SJSA1 (cell line): ENCODE data around the gene ZFYVE28. TPM values are rescaled to one million over a fixed set of nuclear protein-coding genes. Genes with fewer than 3 reads are reported as not detected.

Experiments
- DNase-seq, 2 experiments: peaks; one replicate each; pipeline ENCODE4 v3.0.0-alpha.2; 2015 to 2020; ENCODE audit warnings: low spot score in 2 of 2, low read depth in 1 of 2
- H3K27ac ChIP-seq: fragments of 250-450 bp; sonication (Bioruptor Pico); 2 replicates; pipeline ENCODE4 v1.5.1; 2020; ENCODE audit warnings: mild to moderate bottlenecking, moderate library complexity
- H3K27me3 ChIP-seq: fragments of 250-450 bp; sonication (Bioruptor Pico); replicated peaks from 2 replicates; pipeline ENCODE4 v1.5.1; 2020; ENCODE audit warnings: mild to moderate bottlenecking, moderate library complexity
- H3K36me3 ChIP-seq: fragments of 250-450 bp; sonication (Bioruptor Pico); 2 replicates; pipeline ENCODE4 v1.5.1; 2020; ENCODE audit warnings: mild to moderate bottlenecking
- H3K4me1 ChIP-seq: fragments of 250-450 bp; sonication (Bioruptor Pico); replicated peaks from 2 replicates; pipeline ENCODE4 v1.6.1; 2021; ENCODE audit warnings: mild to moderate bottlenecking
- H3K4me3 ChIP-seq: fragments of 250-450 bp; sonication (Bioruptor Pico); 2 replicates; pipeline ENCODE4 v1.5.1; 2020; ENCODE audit warnings: mild to moderate bottlenecking
- H3K9me3 ChIP-seq: fragments of 250-450 bp; sonication (Bioruptor Pico); replicated peaks from 2 replicates; pipeline ENCODE4 v1.5.1; 2020; ENCODE audit warnings: mild to moderate bottlenecking
- total RNA-seq: library from RNA; depleted of rRNA; stranded (reverse); fragments of >200 nt; shearing (Covaris generic); gene quantifications from 2 replicates; pipeline ENCODE4 v1.2.3, GENCODE V29; 2014

The ZFYVE28 gene
- total RNA-seq, 1 experiment from 2014 or later, result 0.11 TPM

DNA sequence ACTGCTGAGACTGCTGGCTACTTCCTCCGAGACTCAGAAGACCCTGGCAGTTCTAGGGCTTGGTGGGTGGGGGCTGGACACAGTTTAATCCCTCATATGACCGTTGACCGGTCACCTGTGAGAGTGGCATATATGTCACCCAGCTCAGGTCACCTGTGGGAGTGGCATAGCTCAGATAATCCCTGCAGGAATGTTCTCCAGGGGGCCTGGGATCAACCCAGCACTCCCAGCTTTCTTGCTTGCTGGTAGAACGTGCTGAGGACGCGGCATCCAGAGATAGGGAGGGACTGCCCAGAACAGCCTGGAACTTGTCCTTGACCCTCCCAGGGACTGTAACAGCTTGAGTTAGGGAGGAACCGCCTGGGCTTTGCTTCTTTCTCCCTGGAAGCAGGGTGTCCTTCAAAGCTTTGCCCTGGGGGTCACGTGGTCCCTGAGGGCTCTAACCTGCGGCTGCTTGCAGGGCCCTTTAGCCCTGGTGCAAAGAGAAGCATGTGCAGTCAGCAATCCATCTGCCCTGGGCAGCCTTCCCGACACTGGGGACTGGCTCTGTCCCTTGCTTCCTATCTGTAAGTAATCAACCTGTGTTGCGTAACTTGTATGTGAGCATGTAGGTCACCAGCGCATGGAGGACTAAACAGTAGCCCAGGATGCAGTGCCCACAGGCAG lies 55.3 kb downstream of the ZFYVE28 start:
- Histone ChIP-seq H3K27me3 (no peaks in the 10 kb centered on the region), H3K4me3 (no peak overlapping the region), H3K36me3 (no peaks in the 10 kb centered on the region), H3K27ac (no peak overlapping the region), H3K9me3 (no peaks in the 10 kb centered on the region), H3K4me1 (no peaks in the 10 kb centered on the region)
- no peak for DNase-seq

GRCh38 chr4:2362266-2363055 lies 56.0 kb downstream of the ZFYVE28 start:
- DNase-seq, result no peak
- Histone ChIP-seq H3K9me3 (no peaks in the 10 kb centered on the region), H3K36me3 (no peaks in the 10 kb centered on the region), H3K4me1 (no peaks in the 10 kb centered on the region), H3K27ac (no peak overlapping the region), H3K4me3 (no peak overlapping the region), H3K27me3 (no peaks in the 10 kb centered on the region)

DNA sequence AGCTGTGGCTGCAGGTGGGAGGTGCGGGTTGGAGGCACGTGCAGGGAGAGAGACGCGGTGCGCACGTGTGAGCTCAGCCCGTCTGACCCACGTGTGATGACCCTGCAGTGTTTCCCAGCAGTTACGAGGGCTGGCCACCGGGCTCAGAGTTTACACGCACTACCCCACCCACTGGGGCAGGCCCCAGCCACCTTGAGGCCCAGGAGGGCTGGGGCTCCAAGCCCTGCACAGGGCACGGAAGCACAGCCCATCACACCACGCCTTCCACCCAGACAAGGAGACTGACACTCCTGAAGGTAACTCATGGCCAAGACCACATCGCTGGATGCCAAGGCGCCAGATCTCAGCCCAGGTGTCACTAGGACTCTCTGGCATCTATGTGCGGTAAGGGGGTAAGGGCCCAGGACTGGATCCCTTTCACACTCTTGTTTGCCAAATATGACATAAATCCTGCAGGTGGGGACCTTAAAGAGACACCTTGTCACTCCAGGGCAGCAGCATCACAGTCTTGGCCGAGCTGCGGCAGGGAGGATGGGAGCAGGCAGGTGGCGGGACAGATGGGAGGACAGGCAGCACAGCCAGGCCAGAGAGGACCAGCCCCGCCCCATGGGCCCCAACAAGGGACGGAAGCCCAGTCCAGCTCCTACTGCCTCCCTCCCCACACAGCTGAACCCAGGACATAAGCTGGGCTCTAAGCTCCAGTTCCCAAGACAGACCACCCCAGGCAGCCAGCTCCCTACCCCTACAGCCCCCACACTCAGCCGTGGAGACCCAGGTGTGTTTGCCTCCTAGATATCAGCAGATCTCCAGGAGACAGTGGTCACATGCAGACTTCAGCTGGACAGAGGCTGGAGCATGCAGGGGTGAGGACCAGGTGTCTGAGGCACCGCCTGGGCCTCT lies 56.8 kb downstream of the ZFYVE28 start:
- Histone ChIP-seq H3K36me3 (no peaks in the 10 kb centered on the region), H3K27me3 (no peaks in the 10 kb centered on the region), H3K4me3 (no peak overlapping the region), H3K9me3 (no peaks in the 10 kb centered on the region), H3K4me1 (no peaks in the 10 kb centered on the region), H3K27ac (no peak overlapping the region)
- DNase-seq, result no peak

DNA sequence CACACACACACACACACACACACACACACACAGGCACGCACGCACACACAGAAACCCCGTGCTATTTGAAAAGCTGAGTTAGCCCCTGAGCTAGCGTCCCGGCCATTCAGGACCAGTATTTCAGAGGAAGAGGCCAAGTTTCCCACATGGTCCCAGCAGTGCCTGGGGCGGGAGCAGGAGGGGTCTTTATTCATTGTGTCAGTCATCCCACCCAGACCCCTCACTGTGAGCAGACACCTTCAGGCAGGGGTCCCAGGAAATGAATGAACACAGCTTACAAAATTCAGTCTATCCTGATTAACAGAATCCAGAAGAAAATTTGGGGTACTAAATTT lies 58.1 kb downstream of the ZFYVE28 start:
- Histone ChIP-seq H3K9me3 (no peaks in the 10 kb centered on the region), H3K4me3 (no peak overlapping the region), H3K4me1 (no peaks in the 10 kb centered on the region), H3K27me3 (no peaks in the 10 kb centered on the region), H3K27ac (no peak overlapping the region), H3K36me3 (no peaks in the 10 kb centered on the region)
- no peak for DNase-seq

GRCh38 chr4:2359591-2360395 lies 58.7 kb downstream of the ZFYVE28 start:
- H3K27ac ChIP-seq, result no peak overlapping the region
- H3K9me3 ChIP-seq, result no peaks in the 10 kb centered on the region
- no peaks in the 10 kb centered on the region for H3K4me1 ChIP-seq
- no peaks in the 10 kb centered on the region for H3K36me3 ChIP-seq
- no peak overlapping the region for H3K4me3 ChIP-seq
- no peak for DNase-seq
- no peaks in the 10 kb centered on the region for H3K27me3 ChIP-seq

DNA sequence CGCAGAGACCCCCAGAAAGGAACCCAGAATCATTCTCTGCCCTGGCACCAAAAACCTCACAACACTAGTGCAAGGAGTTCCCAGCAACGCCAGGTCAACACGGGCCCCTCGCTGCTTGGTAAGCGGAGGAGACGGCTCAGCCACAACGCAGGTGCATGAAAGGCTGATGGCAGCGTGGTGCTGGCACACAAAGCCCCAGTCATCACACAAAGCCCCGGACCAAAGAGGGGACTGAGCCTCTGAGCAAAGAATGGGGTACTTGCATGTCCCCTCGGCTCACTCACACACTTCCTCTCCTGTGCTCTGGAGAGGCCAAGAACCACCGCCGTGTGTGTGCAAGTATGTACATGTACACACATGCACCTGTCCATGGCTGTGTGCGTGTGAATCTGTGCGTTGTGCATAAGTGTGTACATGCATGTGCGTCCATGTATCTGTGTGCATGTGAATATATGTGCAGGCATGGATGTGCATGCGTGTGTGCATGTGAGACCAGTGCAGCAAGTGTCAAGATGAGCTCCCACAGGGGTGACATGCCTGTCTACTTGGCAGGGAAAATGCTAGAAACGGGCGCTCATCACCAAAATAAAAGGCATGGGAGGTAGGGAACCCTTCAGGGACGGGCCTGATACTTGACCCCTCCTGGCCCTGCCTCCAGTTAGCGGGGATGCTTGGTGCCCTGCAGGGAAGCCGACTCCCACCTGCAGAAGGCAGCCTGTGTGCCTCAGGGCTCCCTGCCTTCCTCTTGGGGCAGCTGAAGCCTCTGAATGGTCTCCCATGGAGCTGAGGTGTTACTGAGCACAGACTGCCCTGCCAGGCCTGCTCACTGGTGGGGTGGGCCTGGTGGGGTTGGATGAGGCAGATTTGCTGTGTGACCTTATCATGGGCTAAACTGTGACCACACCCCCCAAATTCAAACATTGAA lies 60.4 kb downstream of the ZFYVE28 start:
- DNase-seq, result no peak
- H3K4me3 ChIP-seq, result no peak overlapping the region
- no peaks in the 10 kb centered on the region for H3K27me3 ChIP-seq
- no peaks in the 10 kb centered on the region for H3K4me1 ChIP-seq
- H3K36me3 ChIP-seq, result no peaks in the 10 kb centered on the region
- no peaks in the 10 kb centered on the region for H3K9me3 ChIP-seq
- H3K27ac ChIP-seq, result no peak overlapping the region

- Histone ChIP-seq H3K27ac (no peak overlapping the region), H3K36me3 (no peaks in the 10 kb centered on the region), H3K27me3 (no peaks in the 10 kb centered on the region), H3K4me1 (no peaks in the 10 kb centered on the region), H3K4me3 (no peak overlapping the region), H3K9me3 (no peaks in the 10 kb centered on the region)
- DNase-seq, result no peak
These were observed 62.0 kb downstream of the ZFYVE28 start for GRCh38 chr4:2356123-2357069.

- no peak overlapping the region for H3K27ac ChIP-seq
These were observed 63.7 kb downstream of the ZFYVE28 start for GRCh38 chr4:2354760-2355159.

GRCh38 chr4:2354118-2354517 lies 64.3 kb downstream of the ZFYVE28 start:
- H3K4me3 ChIP-seq, result no peak overlapping the region
- no peak for DNase-seq
- no peaks in the 10 kb centered on the region for H3K9me3 ChIP-seq
- no peaks in the 10 kb centered on the region for H3K36me3 ChIP-seq
- no peaks in the 10 kb centered on the region for H3K27me3 ChIP-seq
- H3K4me1 ChIP-seq, result no peaks in the 10 kb centered on the region
- no peak overlapping the region for H3K27ac ChIP-seq

More at GRCh38 chr4:2354760-2355159, 63.7 kb downstream of the ZFYVE28 start:
- DNase-seq, result no peak
- Histone ChIP-seq H3K9me3 (no peaks in the 10 kb centered on the region), H3K4me1 (no peaks in the 10 kb centered on the region), H3K27me3 (no peaks in the 10 kb centered on the region), H3K4me3 (no peak overlapping the region), H3K36me3 (no peaks in the 10 kb centered on the region)

DNA sequence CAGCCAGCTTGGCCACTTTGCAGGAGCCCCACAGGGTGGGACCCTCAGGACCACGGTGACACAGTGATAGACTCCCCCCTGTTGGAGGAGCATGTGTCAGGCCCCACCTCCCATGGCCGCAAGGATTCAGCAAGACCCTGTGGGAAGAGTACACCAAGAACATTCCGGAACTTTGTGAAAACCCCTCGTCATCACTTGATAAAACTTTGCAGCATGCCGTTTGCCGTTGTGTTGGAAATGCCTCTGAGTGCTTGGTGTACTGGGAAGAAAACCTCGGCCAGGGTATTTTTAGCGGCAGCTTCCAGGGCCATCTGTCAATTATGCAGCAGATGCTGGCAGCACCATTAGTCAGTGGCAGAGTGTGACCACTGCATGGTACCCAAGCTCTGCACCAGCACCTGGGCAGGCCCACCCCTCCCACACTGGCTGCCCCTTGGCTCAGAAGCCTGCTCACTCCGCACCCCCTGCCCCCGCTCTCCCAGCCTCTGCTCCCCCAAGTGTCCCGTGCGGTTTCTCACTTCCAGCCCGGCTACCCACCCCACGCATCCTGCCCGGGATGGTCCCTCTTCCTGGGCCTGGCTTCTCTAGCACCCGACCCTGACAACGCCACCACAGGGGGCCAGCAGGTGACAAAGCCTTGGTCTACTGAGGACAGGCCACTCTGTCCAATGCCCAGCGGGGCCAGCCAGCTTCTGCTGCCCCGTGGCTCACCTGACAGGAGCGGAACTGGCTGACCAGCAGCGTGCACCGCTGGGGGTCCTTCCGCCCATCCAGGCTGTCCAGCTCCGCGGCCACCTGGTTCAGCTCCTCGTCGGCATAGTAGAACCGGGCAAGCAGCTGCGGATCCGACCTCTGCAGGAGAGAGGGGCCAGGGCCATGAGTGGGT lies 65.0 kb downstream of the ZFYVE28 start:
- no peak overlapping the region for H3K27ac ChIP-seq
- H3K9me3 ChIP-seq, result no peaks in the 10 kb centered on the region
- H3K27me3 ChIP-seq, result no peaks in the 10 kb centered on the region
- H3K36me3 ChIP-seq, result no peaks in the 10 kb centered on the region
- no peak overlapping the region for H3K4me3 ChIP-seq
- DNase-seq, result no peak
- H3K4me1 ChIP-seq, result no peaks in the 10 kb centered on the region

- no peaks in the 10 kb centered on the region for H3K4me1 ChIP-seq
- H3K27ac ChIP-seq, result no peak overlapping the region
- H3K27me3 ChIP-seq, result no peaks in the 10 kb centered on the region
- H3K36me3 ChIP-seq, result no peaks in the 10 kb centered on the region
- DNase-seq, result no peak
- no peaks in the 10 kb centered on the region for H3K9me3 ChIP-seq
- no peak overlapping the region for H3K4me3 ChIP-seq
These were observed 65.7 kb downstream of the ZFYVE28 start for GRCh38 chr4:2352729-2353221.
